SHP77 (cell line): Measurements from ENCODE around the gene C9orf152.

Experiments used
- DNase-seq, 2 experiments: peaks; one replicate each; lab custom pipeline; 2025; lab: John Stamatoyannopoulos, UW

C9orf152 gene

GRCh38 chr9:110180511-110181434, 27.2 kb downstream of the C9orf152 start:
- no peak for DNase-seq

GRCh38 chr9:110179734-110180133, 28.2 kb downstream of the C9orf152 start:
- no peak for DNase-seq

GRCh38 chr9:110178281-110178680, 29.7 kb downstream of the C9orf152 start:
- DNase-seq, result no peak

GRCh38 chr9:110175275-110175968, 32.5 kb downstream of the C9orf152 start:
- no peak for DNase-seq

- no peak for DNase-seq
Measured at GRCh38 chr9:110173322-110173642, 34.7 kb downstream of the C9orf152 start.

GRCh38 chr9:110170357-110171257, 37.4 kb downstream of the C9orf152 start:
- DNase-seq, result no peak

- no peak for DNase-seq
Measured at GRCh38 chr9:110168486-110168885, 39.5 kb downstream of the C9orf152 start.

- DNase-seq, result no peak
Measured at GRCh38 chr9:110161940-110162339, 46.0 kb downstream of the C9orf152 start.

- DNase-seq, result no peak
Measured at GRCh38 chr9:110160685-110161084, 47.3 kb downstream of the C9orf152 start.

GRCh38 chr9:110160123-110160522, 47.8 kb downstream of the C9orf152 start:
- no peak for DNase-seq

- no peak for DNase-seq
Measured at GRCh38 chr9:110157823-110158664, 49.9 kb downstream of the C9orf152 start.

- no peak for DNase-seq
Measured at GRCh38 chr9:110156902-110157301, 51.1 kb downstream of the C9orf152 start.

- DNase-seq, result no peak
Measured at GRCh38 chr9:110156416-110156815, 51.5 kb downstream of the C9orf152 start.

GRCh38 chr9:110155751-110156150, 52.2 kb downstream of the C9orf152 start:
- DNase-seq, result no peak

GRCh38 chr9:110153431-110153830, 54.5 kb downstream of the C9orf152 start:
- DNase-seq, result no peak

- peak; percentile 22 to 38 for DNase-seq
Measured at GRCh38 chr9:110152704-110153374, 55.1 kb downstream of the C9orf152 start.
